BJ (cell line): ENCODE measurements around the gene GPR162. TPM values are rescaled to one million over a fixed set of nuclear protein-coding genes. Genes with fewer than 3 reads are reported as not detected.
A peak's percentile ranks its signal among the peaks of the same experiment; 100 is the strongest.

Experiments
- CTCF ChIA-PET: fragments of 350-600 bp; formaldehyde crosslinking; extraction: SDS; loops from one replicate; lab custom pipeline; 2021; ENCODE audit warnings: antibody characterized with exemption, inconsistent platforms; lab: Yijun Ruan, JAX
- POLR2A ChIA-PET: fragments of 300-600 bp; sonication (Branson Sonifier 250); formaldehyde crosslinking; extraction: SDS; loops from one replicate; lab custom pipeline; 2021; ENCODE audit warnings: antibody characterized with exemption; lab: Charles Lee
- DNase-seq: peaks from one replicate; pipeline ENCODE4 v3.0.0-alpha.2; 2011; ENCODE audit warnings: low read depth
- H3K27me3 ChIP-seq: 2 replicates; pipeline ENCODE4 v1.6.0; 2011; ENCODE audit warnings: low read length; ENCODE audit not compliant: control insufficient read depth, insufficient read depth
- H3K36me3 ChIP-seq: 2 replicates; pipeline ENCODE4 v1.5.1; 2011; ENCODE audit warnings: low read length; ENCODE audit not compliant: control insufficient read depth, insufficient read depth
- H3K4me3 ChIP-seq: 2 replicates; pipeline ENCODE4 v1.5.1; 2011; ENCODE audit warnings: low read depth, mild to moderate bottlenecking, control low read depth, low read length
- polyA plus RNA-seq: library from polyadenylated mRNA; depleted of rRNA; stranded (reverse); fragments of >200 nt; gene quantifications from 2 replicates; pipeline ENCODE4 v1.2.3, GENCODE V29; 2011
- TF ChIP-seq, protein P1 (sequence below): IDR thresholded peaks from 2 replicates; pipeline ENCODE4 v1.5.1; 2011; ENCODE audit warnings: low read depth, mild to moderate bottlenecking, control low read depth, inconsistent platforms, low read length, moderate library complexity; ENCODE audit not compliant: insufficient read depth

Gene GPR162
- polyA plus RNA-seq, 1 experiment, result 6.6 TPM

GRCh38 chr12:6827437-6827911, 5.9 kb downstream of the GPR162 start:
- 0 out of 2 replicates have a peak, but pooled peaks cover under 1% of the 10 kb centered on the region for H3K27me3 ChIP-seq
- DNase-seq, result peak; percentile 27
- H3K36me3 ChIP-seq, result peaks cover 16% of the 10 kb centered on the region
- H3K4me3 ChIP-seq, result peak overlapping the region; percentile 93
- TF ChIP-seq, protein P1, sequence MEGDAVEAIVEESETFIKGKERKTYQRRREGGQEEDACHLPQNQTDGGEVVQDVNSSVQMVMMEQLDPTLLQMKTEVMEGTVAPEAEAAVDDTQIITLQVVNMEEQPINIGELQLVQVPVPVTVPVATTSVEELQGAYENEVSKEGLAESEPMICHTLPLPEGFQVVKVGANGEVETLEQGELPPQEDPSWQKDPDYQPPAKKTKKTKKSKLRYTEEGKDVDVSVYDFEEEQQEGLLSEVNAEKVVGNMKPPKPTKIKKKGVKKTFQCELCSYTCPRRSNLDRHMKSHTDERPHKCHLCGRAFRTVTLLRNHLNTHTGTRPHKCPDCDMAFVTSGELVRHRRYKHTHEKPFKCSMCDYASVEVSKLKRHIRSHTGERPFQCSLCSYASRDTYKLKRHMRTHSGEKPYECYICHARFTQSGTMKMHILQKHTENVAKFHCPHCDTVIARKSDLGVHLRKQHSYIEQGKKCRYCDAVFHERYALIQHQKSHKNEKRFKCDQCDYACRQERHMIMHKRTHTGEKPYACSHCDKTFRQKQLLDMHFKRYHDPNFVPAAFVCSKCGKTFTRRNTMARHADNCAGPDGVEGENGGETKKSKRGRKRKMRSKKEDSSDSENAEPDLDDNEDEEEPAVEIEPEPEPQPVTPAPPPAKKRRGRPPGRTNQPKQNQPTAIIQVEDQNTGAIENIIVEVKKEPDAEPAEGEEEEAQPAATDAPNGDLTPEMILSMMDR, result no peak
- POLR2A ChIA-PET, result interaction anchor here (0.6 kb wide), 2 partner anchors 39 to 43 kb away, joined by 5 to 8 read pairs; no protein-coding TSS in a partner anchor
- CTCF ChIA-PET, result interaction anchor here (0.9 to 12.9 kb wide), 9 partner anchors 25 to 74 kb away, joined by 3 to 92 read pairs (median 6); partner anchors contain the start of genes CDCA3, MLF2, PTMS and USP5

- Histone ChIP-seq H3K4me3 (peak within 1 kb of the TSS; percentile 93), H3K36me3 (peaks cover 16% of the 10 kb centered on the region), H3K27me3 (no peaks in the 10 kb centered on the region)
- ChIA-PET CTCF (interaction anchor here (0.8 to 12.9 kb wide), 9 partner anchors 11 to 208 kb away, joined by 3 to 92 read pairs (median 4); partner anchors contain the start of genes CDCA3, MLF2 and USP5), POLR2A (interaction anchor here (0.6 to 1.0 kb wide), 2 partner anchors 44 to 139 kb away, joined by 4 to 5 read pairs; partner anchors contain the start of gene ZNF384)
- no peak for DNase-seq
- TF ChIP-seq, protein P1, result no peak
Measured at GRCh38 chr12:6827982-6828780, 6.6 kb downstream of the GPR162 start, which contains the start of gene P3H3. P3H3 (plus strand) TSS chr12:6828407; CDS start chr12:6828441, 34 bp downstream.

DNA sequence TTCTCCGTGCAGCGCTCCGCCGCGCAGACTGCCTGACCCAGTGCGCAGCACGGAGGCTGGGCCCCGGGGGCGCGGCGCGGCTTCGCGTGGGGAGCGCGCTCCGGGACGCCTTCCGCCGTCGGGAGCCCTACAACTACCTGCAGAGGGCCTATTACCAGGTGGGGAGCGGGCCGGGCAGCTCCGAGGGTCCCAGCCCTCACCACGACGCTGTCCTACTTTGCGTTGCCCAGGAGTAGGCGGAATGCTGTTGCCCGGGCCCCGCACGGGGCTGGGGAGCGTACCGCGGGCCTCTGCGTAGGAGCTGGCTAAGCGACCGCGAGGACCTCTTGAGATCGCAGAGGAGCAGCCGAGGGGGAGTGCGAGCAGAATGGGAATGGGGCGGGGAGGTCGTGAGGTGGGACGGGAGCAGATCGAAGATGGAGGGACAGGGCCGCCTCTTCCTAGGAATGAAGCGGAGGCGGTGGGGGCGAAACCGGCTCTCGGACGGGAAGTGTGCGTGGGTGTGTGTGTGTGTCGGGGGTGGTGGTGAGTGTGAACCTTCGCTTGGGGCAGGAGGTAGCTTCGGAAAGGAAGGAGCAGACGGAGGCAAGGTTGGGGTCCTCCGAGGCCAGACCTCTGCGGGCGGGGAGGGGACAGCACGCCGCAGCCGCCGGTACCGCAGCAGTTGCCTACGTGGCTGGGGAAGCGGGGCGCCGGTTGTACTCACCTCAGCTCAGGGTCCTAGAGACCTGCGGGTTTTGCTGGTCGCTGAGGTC, 7.3 kb downstream of the GPR162 start:
- Histone ChIP-seq H3K27me3 (no peaks in the 10 kb centered on the region), H3K36me3 (peaks cover 21% of the 10 kb centered on the region), H3K4me3 (peak overlapping the region; percentile 93)
- TF ChIP-seq, protein P1, result no peak
- CTCF ChIA-PET, result interaction anchor here (0.8 to 12.9 kb wide), 9 partner anchors 10 to 209 kb away, joined by 3 to 92 read pairs (median 4); partner anchors contain the start of genes CDCA3, MLF2 and USP5
- DNase-seq, result no peak
- POLR2A ChIA-PET, result interaction anchor here (1.0 kb wide), 1 partner anchor 140 kb away, joined by 4 read pairs; the partner anchor contains the start of gene ZNF384

DNA sequence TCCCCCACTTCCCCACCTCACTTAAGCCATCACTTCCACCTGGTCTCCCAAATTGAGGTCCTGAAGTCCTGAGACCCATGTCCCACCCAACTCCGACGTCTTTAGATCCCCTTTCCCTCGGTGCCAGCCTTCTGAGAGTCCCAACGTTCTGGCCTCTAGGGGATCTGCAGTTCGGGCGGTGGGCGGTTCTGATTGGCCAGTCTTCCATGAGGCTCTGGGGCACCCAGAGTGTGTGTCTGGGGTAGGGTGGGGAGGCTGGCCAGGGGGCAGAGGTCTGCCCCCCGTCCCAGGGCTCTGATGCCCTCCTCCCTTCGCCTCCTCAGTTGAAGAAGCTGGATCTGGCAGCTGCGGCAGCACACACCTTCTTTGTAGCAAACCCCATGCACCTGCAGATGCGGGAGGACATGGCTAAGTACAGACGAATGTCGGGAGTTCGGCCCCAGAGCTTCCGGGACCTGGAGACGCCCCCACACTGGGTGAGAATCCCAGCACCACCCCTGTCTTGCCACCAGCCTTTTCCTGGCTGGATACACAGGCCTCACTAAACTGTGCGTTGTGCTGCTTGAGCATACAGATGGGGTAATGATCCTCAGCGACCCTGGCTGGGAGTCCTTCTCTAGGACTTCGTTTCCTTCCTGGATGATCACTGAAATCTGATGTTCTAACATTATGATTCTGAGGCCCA, 8.1 kb downstream of the GPR162 start:
- H3K36me3 ChIP-seq, result peaks cover 22% of the 10 kb centered on the region
- no peak for DNase-seq
- peak overlapping the region; percentile 93 for H3K4me3 ChIP-seq
- no peaks in the 10 kb centered on the region for H3K27me3 ChIP-seq
- ChIA-PET CTCF (interaction anchor here (0.8 to 12.9 kb wide), 7 partner anchors 10 to 210 kb away, joined by 3 to 92 read pairs (median 4); partner anchors contain the start of genes CDCA3, MLF2 and USP5), POLR2A (no interaction called here)
- TF ChIP-seq, protein P1, result peak; percentile 41
